ENCODE results near the gene TRPM6.

Gene TRPM6

GRCh38 chr9:74729136-74729695 lies 158.5 kb downstream of the TRPM6 start:
- Histone ChIP-seq H3K4me1 (ENCODE audit: insufficient read depth, low read length) (no peaks in the 10 kb centered on the region), H3K27ac (ENCODE audit: low read length) (no peak overlapping the region)

GRCh38 chr9:74728176-74728575 lies 159.5 kb downstream of the TRPM6 start:
- Histone ChIP-seq H3K9ac (ENCODE audit: low read depth, low read length) (no peak overlapping the region), H3K4me2 (ENCODE audit: insufficient read depth, low read length) (no peak overlapping the region), H3K27ac (ENCODE audit: low read length) (no peak overlapping the region), H4K20me1 (ENCODE audit: insufficient read depth, low read length) (no peaks in the 10 kb centered on the region), H3K4me1 (ENCODE audit: insufficient read depth, low read length) (no peaks in the 10 kb centered on the region), H3K27me3 (ENCODE audit: insufficient read depth, low read length, poor library complexity) (no peaks in the 10 kb centered on the region), H3K36me3 (ENCODE audit: insufficient read depth, low read length) (no peaks in the 10 kb centered on the region), H3K9me3 (ENCODE audit: insufficient read depth, low read length, severe bottlenecking) (no peaks in the 10 kb centered on the region), H3K4me3 (ENCODE audit: low read depth in 1 of 2, low read length in 2 of 2) (no peak overlapping the region), H2AFZ (ENCODE audit: low read depth, low read length) (no peak overlapping the region), H3K79me2 (ENCODE audit: insufficient read depth, low read length) (no peaks in the 10 kb centered on the region)
- TF ChIP-seq CTCF (IDR thresholded peaks at IDR 0.05; ENCODE audit: borderline replicate concordance, extremely low read depth, low read length, poor library complexity, severe bottlenecking) (no peak), EZH2 (IDR thresholded peaks at IDR 0.05; ENCODE audit: borderline replicate concordance, low read depth, low read length, severe bottlenecking) (no peak)
- DNase-seq (no peak), ATAC-seq (ENCODE audit: insufficient read depth, low read depth) (no peak)

More at GRCh38 chr9:74729136-74729695, 158.5 kb downstream of the TRPM6 start:
- no peak overlapping the region for H2AFZ ChIP-seq (ENCODE audit: low read depth, low read length)
- H3K9me3 ChIP-seq (ENCODE audit: insufficient read depth, low read length, severe bottlenecking) = no peaks in the 10 kb centered on the region
- H3K4me2 ChIP-seq (ENCODE audit: insufficient read depth, low read length) = no peak overlapping the region
- no peak overlapping the region for H3K9ac ChIP-seq (ENCODE audit: low read depth, low read length)
- H3K36me3 ChIP-seq (ENCODE audit: insufficient read depth, low read length) = no peaks in the 10 kb centered on the region
- H3K4me3 ChIP-seq (ENCODE audit: low read depth in 1 of 2, low read length in 2 of 2) = no peak overlapping the region
- no peak for DNase-seq
- no peaks in the 10 kb centered on the region for H3K27me3 ChIP-seq (ENCODE audit: insufficient read depth, low read length, poor library complexity)
- no peaks in the 10 kb centered on the region for H3K79me2 ChIP-seq (ENCODE audit: insufficient read depth, low read length)
- TF ChIP-seq EZH2 (IDR thresholded peaks at IDR 0.05; ENCODE audit: borderline replicate concordance, low read depth, low read length, severe bottlenecking) = no peak
- no peak for TF ChIP-seq CTCF (IDR thresholded peaks at IDR 0.05; ENCODE audit: borderline replicate concordance, extremely low read depth, low read length, poor library complexity, severe bottlenecking)
- H4K20me1 ChIP-seq (ENCODE audit: insufficient read depth, low read length) = no peaks in the 10 kb centered on the region
- no peak for ATAC-seq (ENCODE audit: insufficient read depth, low read depth)

- Histone ChIP-seq H3K4me1 (ENCODE audit: insufficient read depth, low read length) (no peaks in the 10 kb centered on the region), H3K79me2 (ENCODE audit: insufficient read depth, low read length) (no peaks in the 10 kb centered on the region), H3K27ac (ENCODE audit: low read length) (no peak overlapping the region), H3K4me3 (ENCODE audit: low read depth in 1 of 2, low read length in 2 of 2) (no peak overlapping the region), H4K20me1 (ENCODE audit: insufficient read depth, low read length) (no peaks in the 10 kb centered on the region), H3K9me3 (ENCODE audit: insufficient read depth, low read length, severe bottlenecking) (no peaks in the 10 kb centered on the region), H3K36me3 (ENCODE audit: insufficient read depth, low read length) (no peaks in the 10 kb centered on the region), H3K27me3 (ENCODE audit: insufficient read depth, low read length, poor library complexity) (no peaks in the 10 kb centered on the region), H2AFZ (ENCODE audit: low read depth, low read length) (no peak overlapping the region), H3K4me2 (ENCODE audit: insufficient read depth, low read length) (no peak overlapping the region), H3K9ac (ENCODE audit: low read depth, low read length) (no peak overlapping the region)
- TF ChIP-seq EZH2 (IDR thresholded peaks at IDR 0.05; ENCODE audit: borderline replicate concordance, low read depth, low read length, severe bottlenecking) = no peak
- no peak for ATAC-seq (ENCODE audit: insufficient read depth, low read depth)
- no peak for DNase-seq
Measured at GRCh38 chr9:74726581-74726980, 161.1 kb downstream of the TRPM6 start.

- no peak overlapping the region for H2AFZ ChIP-seq (ENCODE audit: low read depth, low read length)
- no peaks in the 10 kb centered on the region for H3K36me3 ChIP-seq (ENCODE audit: insufficient read depth, low read length)
- H3K27me3 ChIP-seq (ENCODE audit: insufficient read depth, low read length, poor library complexity) = no peaks in the 10 kb centered on the region
- H3K79me2 ChIP-seq (ENCODE audit: insufficient read depth, low read length) = no peaks in the 10 kb centered on the region
- TF ChIP-seq EZH2 (IDR thresholded peaks at IDR 0.05; ENCODE audit: borderline replicate concordance, low read depth, low read length, severe bottlenecking) = no peak
- no peak for TF ChIP-seq CTCF (IDR thresholded peaks at IDR 0.05; ENCODE audit: borderline replicate concordance, extremely low read depth, low read length, poor library complexity, severe bottlenecking)
- DNase-seq = no peak
- H3K4me1 ChIP-seq (ENCODE audit: insufficient read depth, low read length) = no peaks in the 10 kb centered on the region
- no peaks in the 10 kb centered on the region for H4K20me1 ChIP-seq (ENCODE audit: insufficient read depth, low read length)
- no peak overlapping the region for H3K9ac ChIP-seq (ENCODE audit: low read depth, low read length)
- H3K4me2 ChIP-seq (ENCODE audit: insufficient read depth, low read length) = no peak overlapping the region
- no peak overlapping the region for H3K4me3 ChIP-seq (ENCODE audit: low read depth in 1 of 2, low read length in 2 of 2)
- no peak overlapping the region for H3K27ac ChIP-seq (ENCODE audit: low read length)
- ATAC-seq (ENCODE audit: insufficient read depth, low read depth) = no peak
- H3K9me3 ChIP-seq (ENCODE audit: insufficient read depth, low read length, severe bottlenecking) = no peaks in the 10 kb centered on the region
Measured at GRCh38 chr9:74724317-74724716, 163.4 kb downstream of the TRPM6 start.
